HepG2 (cell line): ENCODE data around the gene CHCHD6. TPM values are rescaled to one million over a fixed set of nuclear protein-coding genes. Genes with fewer than 3 reads are reported as not detected.

Source experiments
- ATAC-seq: fragments of 200-7000 bp; cut with Tn5 transposase; 3 replicates; pipeline ENCODE4 v1.9.1; 2020; ENCODE audit warnings: mild to moderate bottlenecking, moderate library complexity
- BruUV-seq: library from RNA; stranded (reverse); fragments of 400-500 nt; replicated peaks from 2 replicates; lab custom pipeline; 2021; lab: Mats Ljungman, UMichigan
- CTCF ChIA-PET: fragments of 300-600 bp; formaldehyde crosslinking; extraction: SDS; loops from one replicate; lab custom pipeline; 2021; ENCODE audit warnings: low total read pairs, inconsistent platforms, low intra/inter-chr PET ratio; lab: Yijun Ruan, JAX
- POLR2A ChIA-PET: fragments of 350-600 bp; sonication (Branson Sonifier 250); formaldehyde crosslinking; loops from one replicate; lab custom pipeline; 2020; ENCODE audit warnings: antibody characterized with exemption, inconsistent platforms; lab: Yijun Ruan, JAX
- DNase-seq: peaks from one replicate; pipeline ENCODE4 v3.0.0-alpha.2; 2015; ENCODE audit warnings: low spot score
- FAIRE-seq: peaks from 3 replicates; lab custom pipeline; 2011; peaks lifted over from hg19 to GRCh38; lab: Jason Lieb, UNC
- H2AFZ ChIP-seq: one replicate; pipeline ENCODE4 v1.6.1; 2011; ENCODE audit warnings: low read length, inconsistent platforms
- H3K27ac ChIP-seq: fragments of 300-600 bp; 3 replicates; pipeline ENCODE4 v1.8.0; 2011; ENCODE audit warnings: mixed run types, mild to moderate bottlenecking, mixed read lengths, low read length, inconsistent platforms; ENCODE audit not compliant: insufficient read depth; ENCODE audit errors: extremely low read length
- H3K27me3 ChIP-seq, 2 experiments: fragments of 200-600 bp in 1 of 2; 2 replicates in 1 of 2; 3 replicates in 1 of 2; pipeline versions ENCODE4 v1.6.0 to v1.8.0; 2011; ENCODE audit warnings: low read length in 2 of 2, mild to moderate bottlenecking in 2 of 2, moderate library complexity in 2 of 2, inconsistent platforms in 1 of 2; ENCODE audit not compliant: insufficient read depth in 2 of 2, control insufficient read depth in 1 of 2
- H3K36me3 ChIP-seq, 2 experiments: fragments of 200-600 bp in 1 of 2; replicated peaks in 1 of 2; 2 replicates in 1 of 2; 3 replicates in 1 of 2; pipeline versions ENCODE4 v1.5.1 to v1.8.0; 2011; ENCODE audit warnings: low read length in 2 of 2, inconsistent platforms in 1 of 2; ENCODE audit not compliant: insufficient read depth in 2 of 2, control insufficient read depth in 1 of 2
- H3K4me1 ChIP-seq: 2 replicates; pipeline ENCODE4 v1.5.1; 2012; ENCODE audit warnings: low read length, inconsistent platforms; ENCODE audit not compliant: insufficient read depth
- H3K4me2 ChIP-seq: 2 replicates; pipeline ENCODE4 v1.6.0; 2011; ENCODE audit warnings: low read depth, low read length, inconsistent platforms
- H3K4me3 ChIP-seq, 3 experiments: fragments of 200-600 bp in 1 of 3; sonication (generic), shearing (Covaris generic) in 1 of 3; replicated peaks in 1 of 3; 2 replicates each; pipeline ENCODE4 v1.5.1; 2011 to 2016; ENCODE audit warnings: low read length in 3 of 3, inconsistent platforms in 2 of 3, low read depth in 2 of 3, mild to moderate bottlenecking in 2 of 3, control low read depth in 1 of 3, mixed read lengths in 1 of 3; ENCODE audit not compliant: insufficient read depth in 1 of 3
- H3K79me2 ChIP-seq: one replicate; pipeline ENCODE4 v1.6.1; 2011; ENCODE audit warnings: low read length, inconsistent platforms; ENCODE audit not compliant: insufficient read depth
- H3K9ac ChIP-seq: 2 replicates; pipeline ENCODE4 v1.6.0; 2011; ENCODE audit warnings: mild to moderate bottlenecking, low read depth, low read length, inconsistent platforms; ENCODE audit not compliant: insufficient read depth
- H3K9me3 ChIP-seq: 2 replicates; pipeline ENCODE4 v1.5.1; 2012; ENCODE audit warnings: mild to moderate bottlenecking, low read length
- H4K20me1 ChIP-seq: 2 replicates; pipeline ENCODE4 v1.6.0; 2011; ENCODE audit warnings: inconsistent platforms, mild to moderate bottlenecking, low read length, moderate library complexity; ENCODE audit not compliant: insufficient read depth
- BORCS8-MEF2B ChIP-seq: sonication (generic); formaldehyde crosslinking; IDR thresholded peaks from 2 replicates; pipeline ENCODE4 v1.8.0; 2022; ENCODE audit warnings: mild to moderate bottlenecking, missing genetic modification reagents
- GTF2F1 ChIP-seq: fragments of 150-350 bp; IDR thresholded peaks from 2 replicates; pipeline ENCODE4 v1.6.1; 2014; ENCODE audit warnings: low read length
- KLF11 ChIP-seq: IDR thresholded peaks from 2 replicates; pipeline ENCODE4 v1.6.1; 2016; ENCODE audit warnings: missing compliant biosample characterization
- KLF16 ChIP-seq, 2 experiments: sonication (generic) in 1 of 2; formaldehyde crosslinking in 1 of 2; IDR thresholded peaks; 2 replicates each; pipeline versions ENCODE4 v1.6.1 to v1.8.0; 2016 to 2023; ENCODE audit warnings: missing genetic modification reagents in 2 of 2, missing compliant biosample characterization in 1 of 2
- KMT2A ChIP-seq: sonication (generic); formaldehyde crosslinking; IDR thresholded peaks from 2 replicates; pipeline ENCODE4 v1.4.0; 2020; ENCODE audit warnings: missing genetic modification reagents
- NCOA5 ChIP-seq: sonication (generic); formaldehyde crosslinking; IDR thresholded peaks from 2 replicates; pipeline ENCODE4 v1.4.0; 2020; ENCODE audit warnings: missing genetic modification reagents
- RBFOX2 ChIP-seq: fragments of 200-400 bp; formaldehyde crosslinking; IDR thresholded peaks from 2 replicates; pipeline ENCODE4 v1.6.1; 2017; ENCODE audit warnings: low read depth, mild to moderate bottlenecking, low read length
- SP1 ChIP-seq, 2 experiments: fragments of 450-650 bp in 1 of 2; sonication (generic) in 1 of 2; formaldehyde crosslinking in 1 of 2; IDR thresholded peaks; 2 replicates each; pipeline versions ENCODE4 v1.4.0 to v1.6.1; 2016 to 2020; ENCODE audit warnings: missing genetic modification reagents in 1 of 2
- ZKSCAN1 ChIP-seq: fragments of 150-350 bp; IDR thresholded peaks from 2 replicates; pipeline ENCODE4 v1.6.1; 2014; ENCODE audit warnings: low read length
- WGBS: methylation state at CpG from one replicate; pipeline ENCODE4 v1.1.6; 2017; ENCODE audit warnings: low lambda C conversion rate; 5-methylcytosine and 5-hydroxymethylcytosine counted together
- in situ Hi-C: cut with HindIII; loops from 2 replicates; pipeline ENCODE4 v1.10.0; 2017; ENCODE audit warnings: low pct_unique_long_range_greater_than_20kb; ENCODE audit not compliant: extremely low pct_ligation_motif_present
- intact Hi-C: fragments of 100-400 bp; cut with micrococcal nuclease; formaldehyde crosslinking; loops from one replicate; pipeline ENCODE4 v1.10.0; 2022; ENCODE audit not compliant: unreplicated experiment
- polyA plus RNA-seq, 8 experiments: library from polyadenylated mRNA; depleted of rRNA in 3 of 8; stranded (reverse) in 7 of 8; unstranded in 1 of 8; fragments of >200 nt; fragmentation: Illumina TruSeq in 4 of 8; extraction: Trizol in 4 of 8; gene quantifications; 2 replicates each; pipeline versions ENCODE4 v1.2.1 to v1.2.3, GENCODE V29; 2011 to 2016; ENCODE audit warnings: low read depth in 4 of 8, missing spikeins in 1 of 8, mixed read lengths in 1 of 8; ENCODE audit not compliant: insufficient read depth in 1 of 8
- total RNA-seq, 5 experiments: library from RNA; depleted of rRNA; stranded (reverse); fragments of >200 nt; fragmentation: Illumina TruSeq; extraction: Trizol; gene quantifications; 2 replicates each; pipeline ENCODE4 v1.2.3, GENCODE V29; 2016; ENCODE audit warnings: low read depth in 1 of 5
- TF ChIP-seq, protein P1 (sequence below): sonication (generic); formaldehyde crosslinking; conservative IDR thresholded peaks from 2 replicates; pipeline ENCODE4 v1.8.0; 2022; ENCODE audit warnings: mild to moderate bottlenecking, moderate library complexity, missing genetic modification reagents
- TF ChIP-seq, protein P2 (sequence below): sonication (generic); formaldehyde crosslinking; IDR thresholded peaks from 2 replicates; pipeline ENCODE4 v1.5.1; 2020; ENCODE audit warnings: missing genetic modification reagents, mild to moderate bottlenecking, borderline replicate concordance
- TF ChIP-seq, protein P3 (sequence below): sonication (generic); formaldehyde crosslinking; IDR thresholded peaks from 2 replicates; pipeline ENCODE4 v1.4.0; 2020; ENCODE audit warnings: missing genetic modification reagents, borderline replicate concordance
- TF ChIP-seq, protein P4 (sequence below): sonication (generic); formaldehyde crosslinking; IDR thresholded peaks from 2 replicates; pipeline ENCODE4 v1.4.0; 2020; ENCODE audit warnings: missing genetic modification reagents, borderline replicate concordance

The CHCHD6 gene
- total and polyA plus RNA-seq, 2 of the 13 experiments (the other 11 are each of a cell fraction or from before 2014, with no cell fraction given), result 20.3 to 20.8 TPM

DNA sequence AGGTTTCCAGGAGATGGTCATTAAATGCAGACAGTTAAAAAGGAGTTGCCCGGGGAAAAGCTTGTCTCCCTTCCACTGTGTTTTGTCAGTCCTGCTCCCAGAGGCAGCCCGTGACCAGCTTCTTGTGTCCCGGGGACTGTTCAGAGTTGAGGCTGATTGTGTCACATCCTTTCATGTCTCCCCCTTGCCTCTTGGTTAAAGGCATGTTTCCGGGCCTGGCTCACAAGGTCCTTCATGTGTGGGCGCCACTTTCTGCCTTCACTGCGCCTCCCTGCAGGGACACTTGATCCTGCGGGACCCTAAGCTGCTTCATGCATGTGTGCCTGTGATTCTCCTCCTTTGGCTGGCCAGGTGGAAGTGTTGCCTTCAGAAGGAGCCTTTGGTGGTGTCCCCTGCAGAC, 9.2 kb downstream of the CHCHD6 start (continued):
- TF ChIP-seq KMT2A (CRISPR knock-in tag) (no peak), KLF16 (CRISPR knock-in tag; IDR thresholded peaks at IDR 0.05) (no peak)
- TF ChIP-seq, protein P1, sequence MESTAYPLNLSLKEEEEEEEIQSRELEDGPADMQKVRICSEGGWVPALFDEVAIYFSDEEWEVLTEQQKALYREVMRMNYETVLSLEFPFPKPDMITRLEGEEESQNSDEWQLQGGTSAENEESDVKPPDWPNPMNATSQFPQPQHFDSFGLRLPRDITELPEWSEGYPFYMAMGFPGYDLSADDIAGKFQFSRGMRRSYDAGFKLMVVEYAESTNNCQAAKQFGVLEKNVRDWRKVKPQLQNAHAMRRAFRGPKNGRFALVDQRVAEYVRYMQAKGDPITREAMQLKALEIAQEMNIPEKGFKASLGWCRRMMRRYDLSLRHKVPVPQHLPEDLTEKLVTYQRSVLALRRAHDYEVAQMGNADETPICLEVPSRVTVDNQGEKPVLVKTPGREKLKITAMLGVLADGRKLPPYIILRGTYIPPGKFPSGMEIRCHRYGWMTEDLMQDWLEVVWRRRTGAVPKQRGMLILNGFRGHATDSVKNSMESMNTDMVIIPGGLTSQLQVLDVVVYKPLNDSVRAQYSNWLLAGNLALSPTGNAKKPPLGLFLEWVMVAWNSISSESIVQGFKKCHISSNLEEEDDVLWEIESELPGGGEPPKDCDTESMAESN (CRISPR knock-in tag), result no peak

DNA sequence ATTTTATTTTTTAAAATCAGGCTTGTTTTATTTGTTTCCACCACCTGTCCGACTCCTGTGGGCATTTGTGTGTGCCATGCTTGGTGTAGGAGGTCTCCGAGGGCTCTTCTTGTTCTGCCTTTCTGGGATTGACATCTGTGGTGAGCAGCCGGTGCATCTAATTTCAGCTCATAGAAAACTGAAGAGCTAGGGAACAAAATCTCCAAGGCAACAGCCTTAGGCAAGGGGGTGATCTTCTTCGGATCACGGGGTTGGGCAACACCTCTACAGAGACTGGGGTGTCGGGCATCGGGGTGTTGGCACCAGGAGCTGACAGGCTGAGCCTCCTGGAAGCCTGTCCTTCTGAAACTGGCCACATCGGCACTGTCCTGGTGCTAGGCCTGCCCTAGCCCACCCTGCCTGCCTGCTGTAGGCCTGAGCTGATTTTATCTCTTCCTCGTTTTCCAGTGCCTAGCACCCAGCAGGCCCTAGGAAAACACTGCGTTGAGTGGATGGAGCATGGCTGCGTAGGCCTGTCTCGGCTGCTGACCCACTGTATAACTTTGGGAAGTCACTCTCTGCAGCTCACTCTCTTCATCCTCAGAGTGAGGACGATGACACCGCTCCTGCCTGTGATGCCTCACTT, 10.3 kb downstream of the CHCHD6 start:
- no peak overlapping the region for H3K4me2 ChIP-seq
- in situ Hi-C loops (no loop called here), intact Hi-C loops (no loop called here)
- no peaks in the 10 kb centered on the region for H3K9me3 ChIP-seq
- H3K27me3 ChIP-seq, result no peaks in the 10 kb centered on the region
- H3K27ac ChIP-seq, result no peak overlapping the region
- TF ChIP-seq RBFOX2, result no peak
- TF ChIP-seq BORCS8-MEF2B (CRISPR knock-in tag), result no peak
- no peak for TF ChIP-seq NCOA5
- no peak for TF ChIP-seq GTF2F1
- TF ChIP-seq SP1 (IDR thresholded peaks at IDR 0.05), result no peak
- TF ChIP-seq SP1 (CRISPR knock-in tag; IDR thresholded peaks at IDR 0.05), result no peak
- no peak for TF ChIP-seq ZKSCAN1
- TF ChIP-seq KLF11, result no peak
- TF ChIP-seq, protein P2, sequence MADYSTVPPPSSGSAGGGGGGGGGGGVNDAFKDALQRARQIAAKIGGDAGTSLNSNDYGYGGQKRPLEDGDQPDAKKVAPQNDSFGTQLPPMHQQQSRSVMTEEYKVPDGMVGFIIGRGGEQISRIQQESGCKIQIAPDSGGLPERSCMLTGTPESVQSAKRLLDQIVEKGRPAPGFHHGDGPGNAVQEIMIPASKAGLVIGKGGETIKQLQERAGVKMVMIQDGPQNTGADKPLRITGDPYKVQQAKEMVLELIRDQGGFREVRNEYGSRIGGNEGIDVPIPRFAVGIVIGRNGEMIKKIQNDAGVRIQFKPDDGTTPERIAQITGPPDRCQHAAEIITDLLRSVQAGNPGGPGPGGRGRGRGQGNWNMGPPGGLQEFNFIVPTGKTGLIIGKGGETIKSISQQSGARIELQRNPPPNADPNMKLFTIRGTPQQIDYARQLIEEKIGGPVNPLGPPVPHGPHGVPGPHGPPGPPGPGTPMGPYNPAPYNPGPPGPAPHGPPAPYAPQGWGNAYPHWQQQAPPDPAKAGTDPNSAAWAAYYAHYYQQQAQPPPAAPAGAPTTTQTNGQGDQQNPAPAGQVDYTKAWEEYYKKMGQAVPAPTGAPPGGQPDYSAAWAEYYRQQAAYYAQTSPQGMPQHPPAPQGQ (CRISPR knock-in tag), result no peak
- TF ChIP-seq, protein P3, sequence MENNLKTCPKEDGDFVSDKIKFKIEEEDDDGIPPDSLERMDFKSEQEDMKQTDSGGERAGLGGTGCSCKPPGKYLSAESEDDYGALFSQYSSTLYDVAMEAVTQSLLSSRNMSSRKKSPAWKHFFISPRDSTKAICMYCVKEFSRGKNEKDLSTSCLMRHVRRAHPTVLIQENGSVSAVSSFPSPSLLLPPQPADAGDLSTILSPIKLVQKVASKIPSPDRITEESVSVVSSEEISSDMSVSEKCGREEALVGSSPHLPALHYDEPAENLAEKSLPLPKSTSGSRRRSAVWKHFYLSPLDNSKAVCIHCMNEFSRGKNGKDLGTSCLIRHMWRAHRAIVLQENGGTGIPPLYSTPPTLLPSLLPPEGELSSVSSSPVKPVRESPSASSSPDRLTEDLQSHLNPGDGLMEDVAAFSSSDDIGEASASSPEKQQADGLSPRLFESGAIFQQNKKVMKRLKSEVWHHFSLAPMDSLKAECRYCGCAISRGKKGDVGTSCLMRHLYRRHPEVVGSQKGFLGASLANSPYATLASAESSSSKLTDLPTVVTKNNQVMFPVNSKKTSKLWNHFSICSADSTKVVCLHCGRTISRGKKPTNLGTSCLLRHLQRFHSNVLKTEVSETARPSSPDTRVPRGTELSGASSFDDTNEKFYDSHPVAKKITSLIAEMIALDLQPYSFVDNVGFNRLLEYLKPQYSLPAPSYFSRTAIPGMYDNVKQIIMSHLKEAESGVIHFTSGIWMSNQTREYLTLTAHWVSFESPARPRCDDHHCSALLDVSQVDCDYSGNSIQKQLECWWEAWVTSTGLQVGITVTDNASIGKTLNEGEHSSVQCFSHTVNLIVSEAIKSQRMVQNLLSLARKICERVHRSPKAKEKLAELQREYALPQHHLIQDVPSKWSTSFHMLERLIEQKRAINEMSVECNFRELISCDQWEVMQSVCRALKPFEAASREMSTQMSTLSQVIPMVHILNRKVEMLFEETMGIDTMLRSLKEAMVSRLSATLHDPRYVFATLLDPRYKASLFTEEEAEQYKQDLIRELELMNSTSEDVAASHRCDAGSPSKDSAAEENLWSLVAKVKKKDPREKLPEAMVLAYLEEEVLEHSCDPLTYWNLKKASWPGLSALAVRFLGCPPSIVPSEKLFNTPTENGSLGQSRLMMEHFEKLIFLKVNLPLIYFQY (CRISPR knock-in tag), result no peak
- TF ChIP-seq, protein P4, sequence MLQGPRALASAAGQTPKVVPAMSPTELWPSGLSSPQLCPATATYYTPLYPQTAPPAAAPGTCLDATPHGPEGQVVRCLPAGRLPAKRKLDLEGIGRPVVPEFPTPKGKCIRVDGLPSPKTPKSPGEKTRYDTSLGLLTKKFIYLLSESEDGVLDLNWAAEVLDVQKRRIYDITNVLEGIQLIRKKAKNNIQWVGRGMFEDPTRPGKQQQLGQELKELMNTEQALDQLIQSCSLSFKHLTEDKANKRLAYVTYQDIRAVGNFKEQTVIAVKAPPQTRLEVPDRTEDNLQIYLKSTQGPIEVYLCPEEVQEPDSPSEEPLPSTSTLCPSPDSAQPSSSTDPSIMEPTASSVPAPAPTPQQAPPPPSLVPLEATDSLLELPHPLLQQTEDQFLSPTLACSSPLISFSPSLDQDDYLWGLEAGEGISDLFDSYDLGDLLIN (CRISPR knock-in tag), result no peak
- H3K4me1 ChIP-seq, result peaks cover 9% of the 10 kb centered on the region
- FAIRE-seq (no peak), DNase-seq (no peak), ATAC-seq (no peak; the same call in 1 of the 3 replicates)
- no TSS peak for BruUV-seq
- H3K36me3 ChIP-seq, result no peaks in the 10 kb centered on the region
- ChIA-PET CTCF (no interaction called here), POLR2A (no interaction called here)
- no peaks in the 10 kb centered on the region; the same call in 1 of the 2 replicates for H4K20me1 ChIP-seq
- peaks cover 11% of the 10 kb centered on the region for H3K79me2 ChIP-seq
- no peak overlapping the region for H2AFZ ChIP-seq
- WGBS, result 97% methylated on average over 14 of the region's 14 CpGs
- no peak overlapping the region for H3K4me3 ChIP-seq
- H3K9ac ChIP-seq, result no peak overlapping the region
